Heart left ventricle (tissue), 13 donors: ENCODE measurements around the gene SEC61A1.

Experiments used
- POLR2A ChIP-seq, 2 donors: fragments of 450-650 bp; IDR thresholded peaks; one replicate each; pipeline ENCODE4 v1.6.1; 2017; ENCODE audit warnings: antibody characterized with exemption in 2 of 2, mild to moderate bottlenecking in 2 of 2, moderate library complexity in 2 of 2
- TF ChIP-seq, protein P1 (sequence below), 12 donors: fragments of 200-600 bp; sonication (generic) in 4 of 12; IDR thresholded peaks; one replicate each; pipeline versions ENCODE4 v1.5.0 to v1.8.0; 2018 to 2022; ENCODE audit warnings: antibody characterized with exemption in 12 of 12, mild to moderate bottlenecking in 5 of 12
- donor health status: ischemic (EF 13 %, LVEDD 7.1; RV severe dilation, severe dysfunction).
- donor health status: DM: no; HTN: yes; CAD: no.
- donor health status: DM: no; HTN: no; CAD: no.
- donor health status: ischemic (EF 25% LVEDD 6.9; RV normal size, moderate dysfunction).
- donor health status: ischemic (EF 25% LVEDD 5.7; RV mildly dilated, moderate dysfunction).
- donor health status: ischemic (EF 35%, LVEDD 5.7; RV mildly dilated, moderate dysfunction).
- donor health status: nonischemic (EF 11% LVEDD 7.7; RV severe dilation, severe dysfunction).
- donor health status: DM: yes; HTN: yes; CAD: no.
- donor health status: PGD.
- donor health status: ischemic (EF 29% LVEDD 5.4; RV normal size, mild dysfunction).
- donor health status: nonischemic (EF 23%, LVEDD 6.1; RV moderate dilation, normal function).

DNA sequence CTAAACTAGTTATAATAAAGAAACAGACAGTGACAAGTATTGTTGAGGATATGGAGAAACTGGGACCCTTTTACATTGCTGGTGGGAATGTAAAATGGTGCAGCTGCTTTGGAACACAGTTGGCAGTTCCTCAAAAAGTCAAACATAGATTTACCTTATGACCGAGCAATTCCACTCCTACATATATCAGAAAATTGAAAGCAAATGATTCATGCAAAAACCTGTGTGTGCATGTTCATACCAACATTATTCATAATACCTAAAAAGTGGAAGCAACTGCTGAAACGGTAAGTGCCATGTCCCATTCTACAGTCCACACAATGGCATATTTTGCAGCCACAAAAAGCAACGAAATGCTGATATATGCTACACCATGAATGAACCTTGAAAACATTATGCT is 12.2 kb upstream of the SEC61A1 start:
- TF ChIP-seq, protein P1, sequence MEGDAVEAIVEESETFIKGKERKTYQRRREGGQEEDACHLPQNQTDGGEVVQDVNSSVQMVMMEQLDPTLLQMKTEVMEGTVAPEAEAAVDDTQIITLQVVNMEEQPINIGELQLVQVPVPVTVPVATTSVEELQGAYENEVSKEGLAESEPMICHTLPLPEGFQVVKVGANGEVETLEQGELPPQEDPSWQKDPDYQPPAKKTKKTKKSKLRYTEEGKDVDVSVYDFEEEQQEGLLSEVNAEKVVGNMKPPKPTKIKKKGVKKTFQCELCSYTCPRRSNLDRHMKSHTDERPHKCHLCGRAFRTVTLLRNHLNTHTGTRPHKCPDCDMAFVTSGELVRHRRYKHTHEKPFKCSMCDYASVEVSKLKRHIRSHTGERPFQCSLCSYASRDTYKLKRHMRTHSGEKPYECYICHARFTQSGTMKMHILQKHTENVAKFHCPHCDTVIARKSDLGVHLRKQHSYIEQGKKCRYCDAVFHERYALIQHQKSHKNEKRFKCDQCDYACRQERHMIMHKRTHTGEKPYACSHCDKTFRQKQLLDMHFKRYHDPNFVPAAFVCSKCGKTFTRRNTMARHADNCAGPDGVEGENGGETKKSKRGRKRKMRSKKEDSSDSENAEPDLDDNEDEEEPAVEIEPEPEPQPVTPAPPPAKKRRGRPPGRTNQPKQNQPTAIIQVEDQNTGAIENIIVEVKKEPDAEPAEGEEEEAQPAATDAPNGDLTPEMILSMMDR (IDR thresholded peaks at IDR 0.05), result no peak
- TF ChIP-seq POLR2A (IDR thresholded peaks at IDR 0.05), result no peak
